ENCODE data around the gene CAMTA1.
A peak's percentile ranks its signal among the peaks of the same experiment; 100 is the strongest.

CAMTA1 gene

GRCh38 chr1:7229696-7230631 lies 444.7 kb downstream of the CAMTA1 start:
- DNase-seq (ENCODE audit: low read depth): no peak

GRCh38 chr1:7232441-7233236 lies 447.4 kb downstream of the CAMTA1 start:
- no peak for DNase-seq (ENCODE audit: low read depth)

GRCh38 chr1:7233237-7233540 lies 447.9 kb downstream of the CAMTA1 start:
- DNase-seq (ENCODE audit: low read depth): no peak

- DNase-seq (ENCODE audit: low read depth): no peak
Measured at GRCh38 chr1:7233646-7234470, 448.6 kb downstream of the CAMTA1 start.

- no peak for DNase-seq (ENCODE audit: low read depth)
Measured at GRCh38 chr1:7234471-7234755, 449.2 kb downstream of the CAMTA1 start.

- DNase-seq (ENCODE audit: low read depth): no peak
Measured at GRCh38 chr1:7235871-7236517, 450.7 kb downstream of the CAMTA1 start.

- DNase-seq (ENCODE audit: low read depth): no peak
Measured at GRCh38 chr1:7236844-7237515, 451.7 kb downstream of the CAMTA1 start.

- no peak for DNase-seq (ENCODE audit: low read depth)
Measured at GRCh38 chr1:7247158-7247557, 461.9 kb downstream of the CAMTA1 start.

GRCh38 chr1:7247791-7248548 lies 462.7 kb downstream of the CAMTA1 start:
- DNase-seq (ENCODE audit: low read depth): no peak

- DNase-seq (ENCODE audit: low read depth): no peak
Measured at GRCh38 chr1:7248549-7249199, 463.4 kb downstream of the CAMTA1 start.

GRCh38 chr1:7249516-7249915 lies 464.3 kb downstream of the CAMTA1 start:
- no peak for DNase-seq (ENCODE audit: low read depth)

- no peak for DNase-seq (ENCODE audit: low read depth)
Measured at GRCh38 chr1:7250176-7250575, 464.9 kb downstream of the CAMTA1 start.

GRCh38 chr1:7250597-7251453 lies 465.6 kb downstream of the CAMTA1 start:
- no peak for DNase-seq (ENCODE audit: low read depth)

- no peak for DNase-seq (ENCODE audit: low read depth)
Measured at GRCh38 chr1:7251454-7251800, 466.2 kb downstream of the CAMTA1 start.

GRCh38 chr1:7252411-7253117 lies 467.3 kb downstream of the CAMTA1 start:
- no peak for DNase-seq (ENCODE audit: low read depth)

- no peak for DNase-seq (ENCODE audit: low read depth)
Measured at GRCh38 chr1:7253118-7253480, 467.8 kb downstream of the CAMTA1 start.

- DNase-seq (ENCODE audit: low read depth): no peak
Measured at GRCh38 chr1:7253988-7254587, 468.8 kb downstream of the CAMTA1 start.

- peak; percentile 40 for DNase-seq (ENCODE audit: low read depth)
Measured at GRCh38 chr1:7255303-7256058, 470.2 kb downstream of the CAMTA1 start.
